Common myeloid progenitor, CD34-positive (primary cell): ENCODE results near the gene GCG.
A peak's percentile ranks its signal among the peaks of the same experiment; 100 is the strongest.

ENCODE experiments used
- CTCF ChIA-PET: fragments of 350-600 bp; sonication (Branson Sonifier 250); formaldehyde crosslinking; loops from one replicate; lab custom pipeline; 2021; ENCODE audit warnings: antibody characterized with exemption; lab: Charles Lee
- POLR2A ChIA-PET: fragments of 350-600 bp; sonication (Branson Sonifier 250); formaldehyde crosslinking; loops from one replicate; lab custom pipeline; 2021; ENCODE audit warnings: antibody characterized with exemption; lab: Charles Lee
- DNase-seq, 3 donors: peaks; one replicate each; pipeline versions ENCODE4 v3.0.0 to v3.0.0-alpha.2; 2013
- H3K27ac ChIP-seq, 2 experiments: 1 replicate in 1 of 2; 2 replicates in 1 of 2; pipeline ENCODE4 v1.7.0; 2013; ENCODE audit warnings: inconsistent platforms in 2 of 2, low read length in 2 of 2, mild to moderate bottlenecking in 2 of 2, low read depth in 1 of 2, moderate library complexity in 1 of 2; ENCODE audit not compliant: severe bottlenecking in 2 of 2, insufficient read depth in 1 of 2, poor library complexity in 1 of 2
- H3K27me3 ChIP-seq, 5 experiments: replicated peaks in 2 of 5; 1 replicate in 3 of 5; 2 replicates in 2 of 5; pipeline versions ENCODE4 v1.6.1 to v1.7.0; 2013; ENCODE audit warnings: low read length in 4 of 5, mild to moderate bottlenecking in 2 of 5, moderate library complexity in 2 of 5, inconsistent platforms in 1 of 5; ENCODE audit not compliant: insufficient read depth in 5 of 5, control insufficient read depth in 4 of 5
- H3K36me3 ChIP-seq, 4 experiments: 1 replicate in 2 of 4; 2 replicates in 2 of 4; pipeline versions ENCODE4 v1.6.1 to v1.7.0; 2013; ENCODE audit warnings: low read length in 3 of 4, control low read depth in 1 of 4, mild to moderate bottlenecking in 1 of 4; ENCODE audit not compliant: control insufficient read depth in 4 of 4, insufficient read depth in 4 of 4
- H3K4me1 ChIP-seq, 4 experiments: 1 replicate in 3 of 4; 2 replicates in 1 of 4; pipeline versions ENCODE4 v1.6.1 to v1.7.1; 2013; ENCODE audit warnings: low read length in 3 of 4, mild to moderate bottlenecking in 3 of 4, control low read depth in 1 of 4, inconsistent platforms in 1 of 4, moderate library complexity in 1 of 4; ENCODE audit not compliant: control insufficient read depth in 4 of 4, insufficient read depth in 4 of 4; ENCODE audit errors: control extremely low read depth in 1 of 4
- H3K4me3 ChIP-seq, 7 experiments: 1 replicate in 4 of 7; 2 replicates in 3 of 7; pipeline versions ENCODE4 v1.5.1 to v1.7.0; 2013; ENCODE audit warnings: mild to moderate bottlenecking in 7 of 7, low read length in 6 of 7, moderate library complexity in 6 of 7, inconsistent platforms in 2 of 7, low read depth in 2 of 7, control low read depth in 1 of 7; ENCODE audit not compliant: insufficient read depth in 4 of 7, control insufficient read depth in 1 of 7; ENCODE audit errors: extremely low read depth in 1 of 7
- H3K9me3 ChIP-seq, 5 experiments: 1 replicate in 4 of 5; 2 replicates in 1 of 5; pipeline versions ENCODE4 v1.6.1 to v1.7.1; 2013; ENCODE audit warnings: low read length in 4 of 5, mild to moderate bottlenecking in 2 of 5, inconsistent platforms in 1 of 5, low read depth in 1 of 5, moderate library complexity in 1 of 5; ENCODE audit not compliant: control insufficient read depth in 4 of 5, insufficient read depth in 2 of 5; ENCODE audit errors: control extremely low read depth in 1 of 5
- WGBS: methylation state at CpG from one replicate; pipeline ENCODE4 v1.1.5; 2013; ENCODE audit not compliant: insufficient coverage; 5-methylcytosine and 5-hydroxymethylcytosine counted together

Gene GCG

DNA sequence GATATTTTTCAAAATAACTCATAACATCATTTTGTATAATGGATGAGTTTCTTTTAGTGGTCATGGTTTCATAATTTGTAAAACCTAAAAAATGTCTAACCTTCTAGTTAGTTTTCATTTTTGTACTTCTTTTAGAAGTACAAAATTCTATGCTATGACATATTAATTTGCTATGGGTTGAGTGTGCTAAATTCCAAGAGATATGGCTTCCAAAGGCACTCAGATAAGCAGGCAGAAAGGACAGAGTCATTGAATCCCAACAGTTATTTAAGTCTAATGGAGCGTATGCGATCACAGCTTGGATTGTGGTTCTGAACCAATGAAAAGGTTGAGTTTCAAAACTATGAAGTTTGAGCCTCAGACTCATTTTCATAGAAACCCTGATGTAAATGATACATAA, 37.0 kb downstream of the GCG start:
- peaks cover 3 to 14% (median 8%) of the 10 kb centered on the region in 4 experiments for H3K4me1 ChIP-seq
- POLR2A ChIA-PET: no interaction called here

DNA sequence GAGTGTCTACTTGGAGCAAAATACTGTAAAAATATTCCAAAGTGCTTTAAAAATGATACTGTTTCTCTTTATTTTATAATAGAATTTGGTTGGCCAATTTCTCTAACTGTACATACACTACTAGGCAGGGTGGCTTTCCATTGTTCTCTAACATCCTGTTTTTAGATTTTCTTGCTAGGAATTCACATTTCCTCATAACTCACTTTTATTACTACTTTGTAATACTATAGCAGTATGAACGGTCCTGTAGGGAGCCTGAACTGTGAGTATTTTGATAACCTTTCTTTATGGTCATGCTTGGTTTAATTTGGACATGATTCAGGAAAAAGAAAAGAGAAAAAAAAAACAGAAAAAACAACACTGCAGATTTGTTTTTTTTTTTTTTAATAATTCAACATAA, 37.8 kb downstream of the GCG start:
- POLR2A ChIA-PET: no interaction called here
- CTCF ChIA-PET: interaction anchor here (1.4 kb wide), 1 partner anchor 11 kb away, joined by 4 read pairs; no protein-coding TSS in a partner anchor
- H3K36me3 ChIP-seq: no peaks in the 10 kb centered on the region
- peaks cover 0 to 7% (median 5%) of the 10 kb centered on the region in 5 experiments for H3K9me3 ChIP-seq
- no CpG with 5 or more reads among the region's 1 CpG for WGBS
- H3K4me3 ChIP-seq: no peak overlapping the region
- no peak overlapping the region for H3K27ac ChIP-seq
- no peaks in the 10 kb centered on the region for H3K27me3 ChIP-seq
- no peak for DNase-seq
- H3K4me1 ChIP-seq: peaks cover 3 to 14% (median 8%) of the 10 kb centered on the region in 4 experiments

More for the DNA sequence above, 37.0 kb downstream of the GCG start:
- DNase-seq: no peak
- Histone ChIP-seq H3K27me3 (no peaks in the 10 kb centered on the region), H3K9me3 (peaks cover 0 to 7% (median 5%) of the 10 kb centered on the region in 5 experiments), H3K4me3 (no peak overlapping the region), H3K36me3 (no peaks in the 10 kb centered on the region), H3K27ac (no peak overlapping the region)
- WGBS: no CpG with 5 or more reads among the region's 2 CpGs
- CTCF ChIA-PET: interaction anchor here (1.9 kb wide), 1 partner anchor 10 kb away, joined by 3 read pairs; no protein-coding TSS in a partner anchor

DNA sequence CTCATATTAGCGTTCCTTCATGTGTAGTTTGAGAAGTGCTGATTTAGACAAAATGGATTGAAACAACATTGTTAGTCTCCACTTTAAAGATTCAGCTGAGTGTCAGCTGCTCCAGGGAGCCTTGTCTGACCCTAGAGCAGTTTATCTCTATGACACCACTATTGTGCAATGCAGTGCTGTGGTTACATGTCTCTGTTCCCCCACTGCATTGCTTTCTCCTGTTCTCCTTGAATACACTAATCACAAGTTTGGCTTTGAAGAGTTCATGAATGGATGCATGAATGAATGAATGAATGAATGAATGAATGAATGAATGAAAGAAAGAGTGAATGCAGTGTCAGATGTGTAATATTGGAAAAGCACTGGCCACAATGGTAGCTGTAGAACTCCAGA, 38.3 kb downstream of the GCG start:
- no peak overlapping the region for H3K4me3 ChIP-seq
- peaks cover 3 to 14% (median 8%) of the 10 kb centered on the region in 4 experiments for H3K4me1 ChIP-seq
- ChIA-PET POLR2A (no interaction called here), CTCF (interaction anchor here (1.4 kb wide), 1 partner anchor 12 kb away, joined by 4 read pairs; no protein-coding TSS in a partner anchor)
- H3K36me3 ChIP-seq: no peaks in the 10 kb centered on the region
- DNase-seq: peak in 2 of 3 donors; percentile 39 to 58
- no peaks in the 10 kb centered on the region for H3K27me3 ChIP-seq
- no peak overlapping the region for H3K27ac ChIP-seq
- WGBS: no CpG with 5 or more reads among the region's 1 CpG
- peaks cover 0 to 7% (median 5%) of the 10 kb centered on the region in 5 experiments for H3K9me3 ChIP-seq

DNA sequence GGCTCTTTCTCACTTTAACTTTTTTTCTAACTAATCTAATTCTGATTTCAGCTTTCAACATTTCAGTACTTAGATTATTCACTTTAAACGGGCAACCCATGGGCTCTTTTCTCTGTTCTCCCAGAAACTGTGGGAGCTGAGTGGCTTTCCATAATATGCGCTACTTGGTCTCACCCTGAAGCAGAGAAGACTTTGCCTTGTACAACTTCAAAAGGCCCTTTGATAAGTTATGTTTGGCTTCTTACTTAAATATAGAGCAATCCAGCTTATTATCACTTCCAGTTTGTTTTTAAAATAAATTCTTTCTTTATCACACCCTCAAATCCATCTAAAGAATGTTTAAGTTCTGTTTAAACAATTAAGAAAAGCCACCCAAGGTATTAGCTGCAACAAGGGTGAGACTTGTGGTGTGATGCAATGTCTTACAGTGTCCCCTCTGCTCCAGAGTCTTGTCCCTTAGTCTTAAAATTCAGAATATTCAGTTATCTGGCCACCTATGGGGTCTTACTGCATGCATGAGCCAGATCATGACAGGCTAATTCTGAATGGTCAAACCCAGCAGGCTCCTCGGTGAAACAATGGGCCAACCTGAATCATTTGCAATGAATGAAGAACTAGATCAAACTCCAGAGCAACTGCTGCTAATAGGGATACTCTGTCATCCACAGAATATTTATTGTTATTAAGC, 38.8 kb downstream of the GCG start:
- DNase-seq: no peak
- Histone ChIP-seq H3K9me3 (peaks cover 0 to 7% (median 5%) of the 10 kb centered on the region in 5 experiments), H3K27me3 (no peaks in the 10 kb centered on the region), H3K36me3 (no peaks in the 10 kb centered on the region), H3K27ac (no peak overlapping the region), H3K4me1 (peaks cover 3 to 14% (median 7%) of the 10 kb centered on the region in 4 experiments), H3K4me3 (no peak overlapping the region)
- ChIA-PET POLR2A (no interaction called here), CTCF (interaction anchor here (1.4 kb wide), 1 partner anchor 13 kb away, joined by 4 read pairs; no protein-coding TSS in a partner anchor)
- 94% methylated on average over 2 of the region's 3 CpGs for WGBS

DNA sequence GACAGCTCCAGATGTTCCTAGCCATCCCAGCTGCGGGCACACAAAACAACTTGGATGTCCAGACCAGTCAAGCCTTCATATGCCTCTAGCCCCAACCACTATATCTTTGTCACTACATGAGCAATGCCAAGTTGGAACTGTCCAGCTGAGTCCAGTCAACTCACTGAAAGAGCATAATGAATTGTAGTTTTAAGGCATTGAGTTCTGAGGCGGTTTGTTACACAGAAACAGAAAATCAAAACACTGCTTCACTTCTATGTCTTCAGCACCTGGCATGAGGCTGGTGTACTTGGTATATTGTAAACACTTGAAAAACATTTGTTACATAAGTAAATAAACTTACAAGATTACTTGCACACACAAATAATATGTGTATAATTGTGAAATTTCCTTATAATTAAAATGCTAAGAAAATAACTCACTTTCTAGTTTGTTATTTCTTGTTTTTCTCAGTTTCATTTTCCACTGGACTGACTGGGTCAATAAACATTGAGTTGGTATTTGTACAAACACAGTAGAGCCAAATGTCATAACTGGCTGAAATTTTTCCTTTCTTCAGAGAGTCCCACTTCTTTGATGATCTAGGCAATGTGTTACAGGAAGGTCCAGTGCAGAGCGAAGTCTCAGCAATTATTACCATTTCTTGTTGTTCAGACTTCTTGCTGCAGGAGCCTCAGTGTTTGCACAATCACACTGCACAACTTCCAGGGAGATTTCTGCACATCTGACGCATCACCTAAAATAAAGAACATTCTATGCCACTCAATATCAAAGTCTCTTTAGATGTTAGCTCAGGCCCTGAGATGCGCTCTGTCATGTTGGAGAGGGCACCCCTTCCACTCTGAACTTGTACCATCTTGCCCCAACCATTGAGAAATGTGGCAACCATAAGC, 39.8 kb downstream of the GCG start:
- 90% methylated on average over 3 of the region's 5 CpGs for WGBS

GRCh38 chr2:162107361-162107901, 44.6 kb downstream of the GCG start:
- CTCF ChIA-PET: no interaction called here
- POLR2A ChIA-PET: no interaction called here
- no peaks in the 10 kb centered on the region for H3K36me3 ChIP-seq
- WGBS: 100% methylated on average over 1 of the region's 4 CpGs
- no peak overlapping the region for H3K4me3 ChIP-seq
- H3K9me3 ChIP-seq: no peaks in the 10 kb centered on the region
- H3K27ac ChIP-seq: no peak overlapping the region
- H3K4me1 ChIP-seq: no peaks in the 10 kb centered on the region
- H3K27me3 ChIP-seq: no peaks in the 10 kb centered on the region
- DNase-seq: no peak

More for the DNA sequence above, 39.8 kb downstream of the GCG start:
- H3K36me3 ChIP-seq: no peaks in the 10 kb centered on the region
- POLR2A ChIA-PET: no interaction called here
- CTCF ChIA-PET: no interaction called here
- no peak overlapping the region for H3K27ac ChIP-seq
- H3K9me3 ChIP-seq: peaks cover 0 to 7% (median 5%) of the 10 kb centered on the region in 5 experiments
- no peak for DNase-seq
- no peaks in the 10 kb centered on the region for H3K27me3 ChIP-seq
- no peak overlapping the region for H3K4me3 ChIP-seq
- H3K4me1 ChIP-seq: peaks cover 3 to 14% (median 7%) of the 10 kb centered on the region in 4 experiments
